AG04450 (cell line): ENCODE measurements around the gene FIP1L1. TPM values are rescaled to one million over a fixed set of nuclear protein-coding genes. Genes with fewer than 3 reads are reported as not detected.

Experiments
- CTCF ChIA-PET: fragments of 300-600, 350-600 bp; formaldehyde crosslinking; extraction: SDS; loops from one replicate; lab custom pipeline; 2022; ENCODE audit warnings: antibody characterized with exemption, inconsistent platforms; lab: Charles Lee
- POLR2A ChIA-PET: fragments of 350-600 bp; formaldehyde crosslinking; extraction: SDS; loops from one replicate; lab custom pipeline; 2021; ENCODE audit warnings: antibody characterized with exemption, inconsistent platforms; lab: Yijun Ruan, JAX
- DNase-seq: peaks from one replicate; pipeline ENCODE4 v3.0.0-alpha.2; 2011; ENCODE audit warnings: low read depth, low spot score
- H3K27ac ChIP-seq: one replicate; pipeline ENCODE4 v1.5.1; 2012; ENCODE audit warnings: low read depth, low read length, control low read depth
- H3K27me3 ChIP-seq: one replicate; pipeline ENCODE4 v1.6.0; 2012; ENCODE audit warnings: low read length; ENCODE audit not compliant: control insufficient read depth, insufficient read depth
- H3K4me3 ChIP-seq: 2 replicates; pipeline ENCODE4 v1.5.1; 2011; ENCODE audit warnings: mild to moderate bottlenecking, low read depth, low read length, control low read depth
- H3K9me3 ChIP-seq: 2 replicates; pipeline ENCODE4 v1.5.1; 2012; ENCODE audit warnings: low read length; ENCODE audit not compliant: control insufficient read depth, insufficient read depth
- polyA plus RNA-seq: library from polyadenylated mRNA; depleted of rRNA; stranded (reverse); fragments of >200 nt; gene quantifications from 2 replicates; pipeline ENCODE4 v1.2.3, GENCODE V29; 2011
- TF ChIP-seq, protein P1 (sequence below): IDR thresholded peaks from 2 replicates; pipeline ENCODE4 v1.5.1; 2011; ENCODE audit warnings: low read depth, low read length, control low read depth, inconsistent platforms

FIP1L1 gene
- polyA plus RNA-seq, 1 experiment, result 30.5 TPM

DNA sequence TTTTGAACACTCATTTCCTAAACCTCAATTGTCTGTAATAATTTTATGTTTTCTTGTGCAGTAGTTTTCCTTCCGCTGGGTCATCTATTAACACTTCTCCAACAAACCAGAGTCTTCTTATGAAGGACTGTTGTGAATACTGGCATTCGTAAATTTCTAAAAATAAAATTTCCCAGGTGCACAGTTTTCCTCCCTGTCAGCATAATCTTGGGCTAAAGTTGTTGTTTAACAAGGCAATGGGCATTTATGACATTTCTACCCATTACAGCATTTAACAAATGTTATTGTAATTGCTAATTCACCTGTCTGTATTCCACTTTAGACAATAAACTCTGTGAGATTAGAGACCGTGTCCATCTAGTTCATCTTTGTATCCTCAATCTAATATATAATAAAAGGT, 12.8 kb upstream of the FIP1L1 start:
- TF ChIP-seq, protein P1, sequence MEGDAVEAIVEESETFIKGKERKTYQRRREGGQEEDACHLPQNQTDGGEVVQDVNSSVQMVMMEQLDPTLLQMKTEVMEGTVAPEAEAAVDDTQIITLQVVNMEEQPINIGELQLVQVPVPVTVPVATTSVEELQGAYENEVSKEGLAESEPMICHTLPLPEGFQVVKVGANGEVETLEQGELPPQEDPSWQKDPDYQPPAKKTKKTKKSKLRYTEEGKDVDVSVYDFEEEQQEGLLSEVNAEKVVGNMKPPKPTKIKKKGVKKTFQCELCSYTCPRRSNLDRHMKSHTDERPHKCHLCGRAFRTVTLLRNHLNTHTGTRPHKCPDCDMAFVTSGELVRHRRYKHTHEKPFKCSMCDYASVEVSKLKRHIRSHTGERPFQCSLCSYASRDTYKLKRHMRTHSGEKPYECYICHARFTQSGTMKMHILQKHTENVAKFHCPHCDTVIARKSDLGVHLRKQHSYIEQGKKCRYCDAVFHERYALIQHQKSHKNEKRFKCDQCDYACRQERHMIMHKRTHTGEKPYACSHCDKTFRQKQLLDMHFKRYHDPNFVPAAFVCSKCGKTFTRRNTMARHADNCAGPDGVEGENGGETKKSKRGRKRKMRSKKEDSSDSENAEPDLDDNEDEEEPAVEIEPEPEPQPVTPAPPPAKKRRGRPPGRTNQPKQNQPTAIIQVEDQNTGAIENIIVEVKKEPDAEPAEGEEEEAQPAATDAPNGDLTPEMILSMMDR, result no peak
- POLR2A ChIA-PET, result no interaction called here

DNA sequence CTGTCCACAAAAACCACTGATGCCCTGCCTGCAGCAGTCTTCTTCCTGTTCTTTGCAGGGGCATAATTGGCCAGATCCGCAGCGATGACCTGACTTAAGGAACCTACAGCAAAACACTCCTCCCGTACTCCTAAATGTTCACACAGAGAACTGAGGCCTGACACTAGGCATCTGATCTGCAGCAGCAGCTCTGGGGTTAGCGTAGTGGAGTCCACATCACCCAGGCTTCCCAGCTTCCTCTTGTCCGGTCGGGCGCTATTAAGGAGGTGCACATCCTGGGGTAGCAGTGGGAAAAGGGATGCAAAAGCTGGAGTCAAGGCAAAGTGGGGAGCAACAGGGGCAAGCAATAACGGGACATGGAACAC, 12.3 kb upstream of the FIP1L1 start:
- CTCF ChIA-PET, result no interaction called here
- no peak overlapping the region for H3K27ac ChIP-seq
- POLR2A ChIA-PET, result no interaction called here

More for the DNA sequence above, 12.8 kb upstream of the FIP1L1 start:
- Histone ChIP-seq H3K9me3 (no peaks in the 10 kb centered on the region), H3K4me3 (peak overlapping the region; percentile 77), H3K27ac (no peak overlapping the region), H3K27me3 (no peaks in the 10 kb centered on the region)
- no peak for DNase-seq
- CTCF ChIA-PET, result no interaction called here

DNA sequence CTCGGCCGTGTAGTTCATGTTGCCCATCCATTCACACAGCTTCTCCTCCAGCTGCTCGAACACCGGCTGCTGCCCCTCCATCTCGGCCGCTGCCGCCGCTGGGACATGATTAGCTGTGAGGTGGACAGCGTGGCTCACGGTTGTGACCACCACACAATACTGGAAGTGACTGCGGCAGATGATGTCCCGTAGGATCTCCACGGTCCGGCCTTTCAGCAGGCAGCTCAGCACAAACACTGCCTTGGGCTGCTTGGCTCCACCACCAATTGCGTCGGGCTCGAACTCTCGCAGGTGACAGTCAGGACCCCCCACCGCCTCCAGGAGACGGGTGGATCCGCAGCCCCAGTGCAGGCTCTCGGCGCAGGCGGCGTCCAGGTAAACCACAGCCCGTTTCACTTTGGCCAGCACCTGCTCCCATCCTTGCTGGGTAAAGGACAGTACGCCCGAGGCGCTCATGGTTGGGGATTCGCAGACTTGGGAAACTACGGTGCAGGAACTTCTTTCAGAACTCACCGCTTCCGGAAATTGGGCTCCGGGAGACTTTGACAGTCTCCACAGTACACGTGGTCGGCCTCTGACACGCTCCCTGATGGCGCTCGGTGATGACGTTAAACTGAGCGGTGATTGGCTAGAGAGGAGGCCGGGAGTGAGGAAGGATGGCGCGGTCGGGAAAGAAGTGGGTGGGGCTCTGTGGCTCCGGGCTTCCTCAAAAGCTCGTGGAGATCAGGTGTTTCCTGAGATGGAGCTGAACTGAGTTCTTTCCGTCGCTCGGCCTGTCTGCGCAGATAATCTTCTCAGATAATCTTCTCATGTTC, 11.7 kb upstream of the FIP1L1 start, which contains the start of gene SCFD2:
Gene SCFD2, minus strand, starts transcription at position 576 of the 815 bp plus-strand sequence.
- no peaks in the 10 kb centered on the region for H3K9me3 ChIP-seq
- TF ChIP-seq, protein P1, result no peak
- no peak within 1 kb of the TSS for H3K27ac ChIP-seq
- peak within 1 kb of the TSS; percentile 77 for H3K4me3 ChIP-seq
- no peaks in the 10 kb centered on the region for H3K27me3 ChIP-seq
- CTCF ChIA-PET, result interaction anchor here (0.8 kb wide), 1 partner anchor 868 kb away, joined by 3 read pairs; no protein-coding TSS in a partner anchor
- POLR2A ChIA-PET, result no interaction called here
- peak; percentile 87 for DNase-seq

More for the DNA sequence above, 12.3 kb upstream of the FIP1L1 start:
- Histone ChIP-seq H3K9me3 (no peaks in the 10 kb centered on the region), H3K4me3 (peak overlapping the region; percentile 77), H3K27me3 (no peaks in the 10 kb centered on the region)
- no peak for DNase-seq
- TF ChIP-seq, protein P1, result no peak

DNA sequence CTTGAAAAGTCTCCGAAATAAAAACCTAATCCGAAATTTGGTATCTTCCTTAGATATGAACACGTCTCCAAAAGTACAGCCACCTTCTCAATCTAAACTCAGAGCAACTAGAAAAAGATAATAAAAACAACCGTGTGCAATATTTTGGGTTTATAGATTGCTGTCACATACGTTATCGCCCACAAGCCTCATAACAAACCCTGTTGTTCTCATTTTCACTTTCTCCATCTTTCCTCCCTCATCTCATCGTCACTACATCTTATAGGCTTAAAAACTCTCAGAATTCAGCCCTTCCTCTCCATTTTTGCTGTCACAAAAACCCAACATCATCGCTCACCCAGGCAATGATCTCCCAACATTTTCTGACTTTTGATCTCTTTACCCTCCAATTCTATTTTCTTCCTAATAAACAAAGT, 11.1 kb upstream of the FIP1L1 start:
- CTCF ChIA-PET, result interaction anchor here (0.8 kb wide), 1 partner anchor 868 kb away, joined by 3 read pairs; no protein-coding TSS in a partner anchor
- Histone ChIP-seq H3K4me3 (peak overlapping the region; percentile 77), H3K27me3 (no peaks in the 10 kb centered on the region), H3K9me3 (no peaks in the 10 kb centered on the region), H3K27ac (no peak overlapping the region)
- DNase-seq, result no peak
- POLR2A ChIA-PET, result no interaction called here
- TF ChIP-seq, protein P1, result no peak

DNA sequence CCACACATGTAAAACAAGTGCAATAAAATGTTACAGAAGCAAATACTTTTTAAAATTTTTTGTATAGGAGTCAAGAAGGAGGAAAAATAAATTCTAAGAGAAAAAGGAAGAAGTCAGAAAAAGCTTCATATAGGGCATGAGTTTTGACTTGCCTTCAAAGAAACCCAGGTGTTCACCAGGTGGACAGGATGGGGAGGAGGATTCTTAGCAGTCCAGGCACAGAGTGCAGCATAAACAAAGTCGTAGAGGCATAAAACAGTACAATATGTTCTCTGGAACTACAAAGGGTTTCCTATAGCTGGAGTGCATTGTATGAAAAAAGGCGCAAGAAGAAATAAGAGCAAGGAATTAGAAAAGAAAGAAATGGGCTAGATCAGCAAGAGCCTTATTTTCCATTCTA, 9.7 kb upstream of the FIP1L1 start:
- Histone ChIP-seq H3K4me3 (no peak overlapping the region), H3K27me3 (no peaks in the 10 kb centered on the region), H3K9me3 (no peaks in the 10 kb centered on the region), H3K27ac (no peak overlapping the region)
- TF ChIP-seq, protein P1, result no peak
- POLR2A ChIA-PET, result interaction anchor here (0.6 kb wide), 1 partner anchor 644 kb away, joined by 4 read pairs; no protein-coding TSS in a partner anchor
- CTCF ChIA-PET, result interaction anchor here (0.6 kb wide), 1 partner anchor 91 kb away, joined by 3 read pairs; no protein-coding TSS in a partner anchor
- no peak for DNase-seq
